Smooth muscle cell (in vitro differentiated cells): ENCODE measurements around the gene MRPL24. TPM values are rescaled to one million over a fixed set of nuclear protein-coding genes. Genes with fewer than 3 reads are reported as not detected.

Source experiments
- DNase-seq: peaks from one replicate; lab custom pipeline; 2025; ENCODE audit not compliant: unreplicated experiment; lab: John Stamatoyannopoulos, UW
- H2AFZ ChIP-seq: fragments of 200-600 bp; sonication (generic); 2 replicates; pipeline ENCODE4 v1.6.0; 2016; ENCODE audit warnings: antibody characterized with exemption, low read depth, mild to moderate bottlenecking
- H3F3A ChIP-seq: fragments of 200-600 bp; sonication (generic); 2 replicates; pipeline ENCODE4 v1.6.0; 2017; ENCODE audit warnings: antibody characterized with exemption, low read depth
- H3K27ac ChIP-seq: fragments of 200-600 bp; sonication (generic); 2 replicates; pipeline ENCODE4 v1.5.1; 2016; ENCODE audit warnings: low read depth, mild to moderate bottlenecking
- H3K27me3 ChIP-seq: fragments of 200-600 bp; sonication (generic); 2 replicates; pipeline ENCODE4 v1.6.1; 2016; ENCODE audit warnings: low read depth, mild to moderate bottlenecking
- H3K36me3 ChIP-seq: fragments of 200-600 bp; sonication (generic); 2 replicates; pipeline ENCODE4 v1.5.1; 2016; ENCODE audit warnings: low read depth
- H3K4me1 ChIP-seq: fragments of 200-600 bp; sonication (generic); 2 replicates; pipeline ENCODE4 v1.5.1; 2016; ENCODE audit warnings: low read depth
- H3K4me2 ChIP-seq: fragments of 200-600 bp; sonication (generic); 2 replicates; pipeline ENCODE4 v1.6.0; 2016; ENCODE audit warnings: mild to moderate bottlenecking
- H3K4me3 ChIP-seq: fragments of 200-600 bp; sonication (generic); 2 replicates; pipeline ENCODE4 v1.5.1; 2016; ENCODE audit warnings: mild to moderate bottlenecking
- H3K79me2 ChIP-seq: fragments of 200-600 bp; sonication (generic); 2 replicates; pipeline ENCODE4 v1.6.0; 2016; ENCODE audit warnings: low read depth, mild to moderate bottlenecking
- H3K9ac ChIP-seq: fragments of 200-600 bp; sonication (generic); 2 replicates; pipeline ENCODE4 v1.6.0; 2016; ENCODE audit warnings: low read depth
- H3K9me3 ChIP-seq: fragments of 200-600 bp; sonication (generic); replicated peaks from 2 replicates; pipeline ENCODE4 v1.5.1; 2016; ENCODE audit warnings: low read depth
- H4K20me1 ChIP-seq: fragments of 200-600 bp; sonication (generic); 2 replicates; pipeline ENCODE4 v1.6.0; 2016; ENCODE audit warnings: low read depth
- WGBS: methylation state at CpG from one replicate; pipeline ENCODE4 v1.1.7; 2016; ENCODE audit warnings: low lambda C conversion rate; 5-methylcytosine and 5-hydroxymethylcytosine counted together
- polyA plus RNA-seq: library from polyadenylated mRNA; unstranded; fragments of >200 nt; fragmentation: Nextera tagmentation; extraction: Ambion mirVana; gene quantifications from 2 replicates; pipeline ENCODE4 v1.2.1, GENCODE V29; 2016
- total RNA-seq: library from RNA; depleted of rRNA; stranded (reverse); fragments of >200 nt; gene quantifications from 2 replicates; pipeline ENCODE4 v1.2.3, GENCODE V29; 2014
- TF ChIP-seq, protein P1 (sequence below): fragments of 200-600 bp; sonication (generic); IDR thresholded peaks from 2 replicates; pipeline ENCODE4 v1.5.1; 2017; ENCODE audit warnings: borderline replicate concordance, mild to moderate bottlenecking, antibody characterized with exemption; ENCODE audit not compliant: insufficient read depth, poor library complexity, severe bottlenecking

MRPL24 gene
- total and polyA plus RNA-seq, 2 experiments from 2014 or later = 16.5 to 68.6 TPM

GRCh38 chr1:156756355-156756754, 15.5 kb upstream of the MRPL24 start:
- no peaks in the 10 kb centered on the region for H3F3A ChIP-seq
- no peak overlapping the region for H2AFZ ChIP-seq
- no peaks in the 10 kb centered on the region for H3K27me3 ChIP-seq
- 100% methylated on average over 1 of the region's 1 CpG for WGBS
- TF ChIP-seq, protein P1, sequence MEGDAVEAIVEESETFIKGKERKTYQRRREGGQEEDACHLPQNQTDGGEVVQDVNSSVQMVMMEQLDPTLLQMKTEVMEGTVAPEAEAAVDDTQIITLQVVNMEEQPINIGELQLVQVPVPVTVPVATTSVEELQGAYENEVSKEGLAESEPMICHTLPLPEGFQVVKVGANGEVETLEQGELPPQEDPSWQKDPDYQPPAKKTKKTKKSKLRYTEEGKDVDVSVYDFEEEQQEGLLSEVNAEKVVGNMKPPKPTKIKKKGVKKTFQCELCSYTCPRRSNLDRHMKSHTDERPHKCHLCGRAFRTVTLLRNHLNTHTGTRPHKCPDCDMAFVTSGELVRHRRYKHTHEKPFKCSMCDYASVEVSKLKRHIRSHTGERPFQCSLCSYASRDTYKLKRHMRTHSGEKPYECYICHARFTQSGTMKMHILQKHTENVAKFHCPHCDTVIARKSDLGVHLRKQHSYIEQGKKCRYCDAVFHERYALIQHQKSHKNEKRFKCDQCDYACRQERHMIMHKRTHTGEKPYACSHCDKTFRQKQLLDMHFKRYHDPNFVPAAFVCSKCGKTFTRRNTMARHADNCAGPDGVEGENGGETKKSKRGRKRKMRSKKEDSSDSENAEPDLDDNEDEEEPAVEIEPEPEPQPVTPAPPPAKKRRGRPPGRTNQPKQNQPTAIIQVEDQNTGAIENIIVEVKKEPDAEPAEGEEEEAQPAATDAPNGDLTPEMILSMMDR = no peak
- H3K4me2 ChIP-seq = no peak overlapping the region
- no peak overlapping the region for H3K4me3 ChIP-seq
- peaks cover 8% of the 10 kb centered on the region for H3K4me1 ChIP-seq
- H3K79me2 ChIP-seq = peaks cover 7% of the 10 kb centered on the region
- H3K9ac ChIP-seq = no peak overlapping the region
- no peaks in the 10 kb centered on the region for H3K9me3 ChIP-seq
- no peak overlapping the region for H3K27ac ChIP-seq
- H3K36me3 ChIP-seq = no peaks in the 10 kb centered on the region
- no peaks in the 10 kb centered on the region for H4K20me1 ChIP-seq
- no peak for DNase-seq

DNA sequence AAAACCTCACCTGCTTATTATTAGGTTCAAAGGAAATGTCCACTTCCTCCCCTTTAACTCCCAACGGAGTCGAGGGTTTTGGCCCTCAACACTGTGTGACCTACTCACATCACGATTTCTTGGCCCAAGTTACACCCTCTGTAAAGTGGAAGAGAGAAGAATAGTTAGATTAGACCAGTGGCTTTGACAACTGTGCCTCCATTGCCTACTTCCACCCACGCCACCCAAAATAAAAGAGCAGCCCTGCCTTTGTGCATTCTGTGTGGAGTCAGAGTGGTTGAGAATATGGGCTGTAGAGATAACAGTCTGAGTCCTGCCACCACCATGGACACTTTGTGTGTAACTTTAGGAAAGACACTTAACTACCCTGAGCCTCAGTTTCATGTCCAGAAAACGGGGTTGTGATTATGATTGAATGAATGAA, 14.7 kb upstream of the MRPL24 start:
- Histone ChIP-seq H3K4me2 (no peak overlapping the region), H2AFZ (no peak overlapping the region), H3F3A (no peaks in the 10 kb centered on the region), H3K4me3 (no peak overlapping the region), H3K36me3 (no peaks in the 10 kb centered on the region), H3K9me3 (no peaks in the 10 kb centered on the region), H4K20me1 (no peaks in the 10 kb centered on the region), H3K79me2 (peaks cover 14% of the 10 kb centered on the region), H3K27ac (no peak overlapping the region), H3K4me1 (peaks cover 8% of the 10 kb centered on the region), H3K9ac (no peak overlapping the region), H3K27me3 (no peaks in the 10 kb centered on the region)
- no peak for DNase-seq
- 95% methylated on average over 5 of the region's 5 CpGs for WGBS
- TF ChIP-seq, protein P1 = no peak

DNA sequence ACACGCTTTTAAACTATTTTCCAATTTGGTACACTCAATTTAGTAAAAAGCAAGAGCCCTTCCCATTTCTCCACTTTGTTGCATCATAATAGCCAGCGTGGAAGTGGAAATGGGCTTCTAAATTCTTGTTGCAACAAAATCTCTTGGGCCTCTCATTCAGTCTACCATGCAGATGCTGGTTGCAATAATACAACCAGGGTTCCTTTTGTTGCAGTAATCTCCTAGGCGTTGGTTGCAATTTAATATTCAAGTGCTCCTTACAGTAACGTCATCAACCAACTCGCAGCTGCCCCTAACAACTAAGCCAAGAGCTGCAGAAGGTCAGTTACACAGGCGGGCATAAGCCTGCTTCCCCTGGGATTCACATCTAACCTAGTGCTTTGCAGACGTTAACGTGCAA, 13.3 kb upstream of the MRPL24 start:
- Histone ChIP-seq H3K9ac (no peak overlapping the region), H3K4me1 (peaks cover 21% of the 10 kb centered on the region), H3K27me3 (no peaks in the 10 kb centered on the region), H3K79me2 (peaks cover 27% of the 10 kb centered on the region), H3K4me3 (no peak overlapping the region), H2AFZ (no peak overlapping the region), H4K20me1 (no peaks in the 10 kb centered on the region), H3K9me3 (no peaks in the 10 kb centered on the region), H3K36me3 (no peaks in the 10 kb centered on the region), H3K27ac (no peak overlapping the region), H3K4me2 (no peak overlapping the region), H3F3A (peaks cover under 1% of the 10 kb centered on the region)
- DNase-seq = no peak
- TF ChIP-seq, protein P1 = no peak
- WGBS = 92% methylated on average over 8 of the region's 8 CpGs

- H4K20me1 ChIP-seq = no peaks in the 10 kb centered on the region
- H3K27ac ChIP-seq = peak overlapping the region; percentile 69
- TF ChIP-seq, protein P1 = no peak
- no peaks in the 10 kb centered on the region for H3K9me3 ChIP-seq
- H3K36me3 ChIP-seq = no peaks in the 10 kb centered on the region
- peak overlapping the region; percentile 81 for H3K9ac ChIP-seq
- peaks cover 33% of the 10 kb centered on the region for H3K4me1 ChIP-seq
- 70% methylated on average over 1 of the region's 1 CpG for WGBS
- peak overlapping the region; percentile 97 for H3K4me2 ChIP-seq
- peaks cover 6% of the 10 kb centered on the region for H3F3A ChIP-seq
- H2AFZ ChIP-seq = no peak overlapping the region
- peaks cover 39% of the 10 kb centered on the region for H3K79me2 ChIP-seq
- no peaks in the 10 kb centered on the region for H3K27me3 ChIP-seq
- H3K4me3 ChIP-seq = peak overlapping the region; percentile 75
- DNase-seq = no peak
Observed at GRCh38 chr1:156752843-156753482, 12.1 kb upstream of the MRPL24 start.
